GM12878 (cell line): ENCODE results near the gene CSH1. TPM values are rescaled to one million over a fixed set of nuclear protein-coding genes. Genes with fewer than 3 reads are reported as not detected.

Experiments used
- ATAC-seq: fragments of 200-7000 bp; cut with Tn5 transposase; 3 replicates; pipeline ENCODE4 v1.9.1; 2020; ENCODE audit warnings: mild to moderate bottlenecking, moderate library complexity
- BruUV-seq: library from RNA; stranded (reverse); fragments of 400-500 nt; replicated peaks from 2 replicates; lab custom pipeline; 2021; lab: Mats Ljungman, UMichigan
- CTCF ChIA-PET: fragments of 300-600 bp; sonication (Branson Sonifier 250); formaldehyde crosslinking; extraction: SDS; loops from one replicate; lab custom pipeline; 2021; ENCODE audit warnings: inconsistent platforms; lab: Yijun Ruan, JAX
- POLR2A ChIA-PET: fragments of 350-600 bp; formaldehyde crosslinking; extraction: SDS; loops from one replicate; lab custom pipeline; 2021; ENCODE audit warnings: inconsistent platforms; lab: Charles Lee
- RAD21 ChIA-PET: fragments of 300-600 bp; sonication (Branson Sonifier 250); formaldehyde crosslinking; loops from one replicate; lab custom pipeline; 2023; ENCODE audit warnings: antibody characterized with exemption; ENCODE audit not compliant: unreplicated experiment; lab: Charles Lee
- SMC1A ChIA-PET: fragments of 300-600 bp; sonication (Branson Sonifier 250); formaldehyde crosslinking; loops from one replicate; lab custom pipeline; 2023; ENCODE audit not compliant: unreplicated experiment, uncharacterized antibody; lab: Charles Lee
- DNase-seq: peaks from one replicate; pipeline ENCODE4 v3.0.0-alpha.2; 2011; ENCODE audit warnings: low read depth, low spot score
- FAIRE-seq: peaks from 3 replicates; lab custom pipeline; 2011; peaks lifted over from hg19 to GRCh38; lab: Jason Lieb, UNC
- H2AFZ ChIP-seq: 2 replicates; pipeline ENCODE4 v1.6.0; 2011; ENCODE audit warnings: low read depth, low read length, control low read depth; ENCODE audit not compliant: control insufficient read depth
- H3K27ac ChIP-seq: 2 replicates; pipeline ENCODE4 v1.5.1; 2011; ENCODE audit warnings: control low read depth; ENCODE audit not compliant: control insufficient read depth, insufficient read depth
- H3K27me3 ChIP-seq, 2 experiments: replicated peaks in 1 of 2; 2 replicates each; pipeline versions ENCODE4 v1.6.0 to v1.6.1; 2011; ENCODE audit warnings: low read length in 1 of 2; ENCODE audit not compliant: control insufficient read depth in 2 of 2, insufficient read depth in 2 of 2
- H3K36me3 ChIP-seq, 2 experiments: 2 replicates each; pipeline ENCODE4 v1.5.1; 2011; ENCODE audit warnings: low read length in 1 of 2; ENCODE audit not compliant: control insufficient read depth in 2 of 2, insufficient read depth in 2 of 2
- H3K4me1 ChIP-seq: 2 replicates; pipeline ENCODE4 v1.6.1; 2011; ENCODE audit warnings: mild to moderate bottlenecking, low read length, moderate library complexity, mixed read lengths; ENCODE audit not compliant: control insufficient read depth, insufficient read depth
- H3K4me2 ChIP-seq: 2 replicates; pipeline ENCODE4 v1.6.0; 2011; ENCODE audit warnings: control low read depth; ENCODE audit not compliant: control insufficient read depth, insufficient read depth
- H3K4me3 ChIP-seq: fragments of 200-600 bp; sonication (generic); 2 replicates; pipeline ENCODE4 v1.5.1; 2016
- H3K79me2 ChIP-seq: 2 replicates; pipeline ENCODE4 v1.6.0; 2011; ENCODE audit warnings: low read length; ENCODE audit not compliant: control insufficient read depth, insufficient read depth
- H3K9ac ChIP-seq: 2 replicates; pipeline ENCODE4 v1.8.0; 2011; ENCODE audit warnings: low read length, control low read depth, mixed read lengths; ENCODE audit not compliant: control insufficient read depth, insufficient read depth
- H3K9me3 ChIP-seq: replicated peaks from 3 replicates; pipeline ENCODE4 v1.5.1; 2011; ENCODE audit warnings: mild to moderate bottlenecking, low read length; ENCODE audit not compliant: control insufficient read depth, insufficient read depth
- H4K20me1 ChIP-seq: 2 replicates; pipeline ENCODE4 v1.6.0; 2011; ENCODE audit not compliant: control insufficient read depth, insufficient read depth
- BRCA1 ChIP-seq: IDR thresholded peaks from 2 replicates; pipeline ENCODE4 v1.6.1; 2011; ENCODE audit warnings: low read depth, low read length, improper control_type of control experiment
- CHD1 ChIP-seq: IDR thresholded peaks from 2 replicates; pipeline ENCODE4 v1.6.1; 2012; ENCODE audit warnings: low read depth, low read length, improper control_type of control experiment
- CHD2 ChIP-seq: IDR thresholded peaks from 2 replicates; pipeline ENCODE4 v1.6.1; 2011; ENCODE audit warnings: low read depth, low read length, improper control_type of control experiment, borderline replicate concordance
- CHD4 ChIP-seq: fragments of 200-600 bp; sonication (generic); IDR thresholded peaks from 2 replicates; pipeline ENCODE4 v1.6.1; 2016; ENCODE audit warnings: mild to moderate bottlenecking
- EGR1 ChIP-seq, 2 experiments: IDR thresholded peaks; 1 replicate in 1 of 2; 2 replicates in 1 of 2; pipeline ENCODE4 v1.6.1; 2011 to 2012; ENCODE audit warnings: low read depth in 2 of 2, low read length in 2 of 2, borderline replicate concordance in 1 of 2, mild to moderate bottlenecking in 1 of 2, moderate library complexity in 1 of 2
- POU2F2 ChIP-seq: IDR thresholded peaks from 3 replicates; pipeline ENCODE4 v1.6.1; 2011; ENCODE audit warnings: low read depth, mild to moderate bottlenecking, low read length, borderline replicate concordance
- SPI1 ChIP-seq: IDR thresholded peaks from 2 replicates; pipeline ENCODE4 v1.6.1; 2011; ENCODE audit warnings: low read depth, mild to moderate bottlenecking, low read length, moderate library complexity, borderline replicate concordance; ENCODE audit not compliant: insufficient read depth
- WGBS: methylation state at CpG from one replicate; pipeline ENCODE4 v1.1.6; 2016; ENCODE audit warnings: low lambda C conversion rate; ENCODE audit not compliant: insufficient replicate concordance, insufficient coverage; ENCODE audit errors: missing lambda C conversion rate; 5-methylcytosine and 5-hydroxymethylcytosine counted together
- in situ Hi-C: fragments of 300-500 bp; cut with MboI; formaldehyde crosslinking; loops from 9 replicates; pipeline ENCODE4 v1.14.3; 2018; ENCODE audit warnings: mixed read lengths
- intact Hi-C: fragments of 100-400 bp; cut with micrococcal nuclease; formaldehyde crosslinking; loops from one replicate; pipeline ENCODE4 v1.14.2; 2022; ENCODE audit not compliant: unreplicated experiment
- polyA plus RNA-seq, 11 experiments: library from polyadenylated mRNA; depleted of rRNA in 4 of 11; unstranded in 6 of 11; stranded (reverse) in 5 of 11; fragments of >200 nt; fragmentation: Nextera tagmentation in 4 of 11; fragmentation: Illumina TruSeq in 1 of 11; extraction: Ambion mirVana in 4 of 11; extraction: Trizol in 1 of 11; gene quantifications; 1 replicate in 1 of 11; 2 replicates in 10 of 11; pipeline versions ENCODE4 v1.2.1 to v1.2.3, GENCODE V29; 2011 to 2016; ENCODE audit warnings: inconsistent platforms in 2 of 11, missing spikeins in 2 of 11, low read depth in 1 of 11
- total RNA-seq, 4 experiments: library from RNA; depleted of rRNA in 3 of 4; stranded (reverse); fragments of >200 nt in 3 of 4; fragmentation: Illumina TruSeq in 1 of 4; extraction: Trizol in 1 of 4; gene quantifications; 2 replicates each; pipeline versions ENCODE4 v1.2.1 to v1.2.3, GENCODE V29; 2013 to 2021
- TF ChIP-seq, protein P1 (sequence below): IDR thresholded peaks from 2 replicates; pipeline ENCODE4 v1.6.1; 2011; ENCODE audit warnings: low read depth, mild to moderate bottlenecking, low read length, moderate library complexity, borderline replicate concordance; ENCODE audit errors: extremely low read depth
- TF ChIP-seq, protein P2 (sequence below): fragments of 450-650 bp; conservative IDR thresholded peaks from 2 replicates; pipeline ENCODE4 v1.6.1; 2017; ENCODE audit warnings: mild to moderate bottlenecking, moderate library complexity

The CSH1 gene
- total and polyA plus RNA-seq, 10 of the 15 experiments (the other 5 are each of a cell fraction or from before 2014, with no cell fraction given), result not detected

DNA sequence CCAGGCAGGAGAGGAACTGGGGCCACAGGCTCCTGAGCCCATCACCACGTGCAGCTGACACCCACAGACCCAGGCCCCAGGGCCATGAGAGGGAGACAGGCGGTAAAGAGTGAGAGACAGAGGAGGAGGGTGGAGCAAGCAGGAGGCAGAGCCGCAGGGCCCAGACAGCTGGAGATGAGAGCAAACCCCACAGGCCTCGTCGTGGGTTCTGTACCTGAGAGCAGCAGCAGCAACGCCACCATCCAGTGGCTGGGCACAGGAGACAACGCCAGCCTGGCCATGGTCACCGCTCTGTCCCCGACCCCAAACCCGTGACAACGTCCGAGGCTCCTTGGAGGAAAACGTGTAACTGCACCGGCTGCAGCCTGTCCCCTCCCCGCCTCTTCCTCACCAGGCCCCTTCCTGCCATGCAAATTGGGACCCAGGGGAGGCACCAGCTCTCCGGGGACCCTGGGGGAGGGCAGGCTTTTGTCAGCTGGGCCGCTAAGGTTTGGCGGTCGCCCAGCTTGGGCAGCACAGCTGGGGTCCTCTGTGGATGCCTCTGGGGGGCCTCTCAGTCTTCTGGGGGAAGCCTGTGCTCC, 35.7 kb upstream of the CSH1 start, which contains the start of gene CD79B (continued):
- TF ChIP-seq CHD2 (peak; percentile 81), CHD4 (no peak), POU2F2 (peak; percentile 100)
- TF ChIP-seq, protein P1, sequence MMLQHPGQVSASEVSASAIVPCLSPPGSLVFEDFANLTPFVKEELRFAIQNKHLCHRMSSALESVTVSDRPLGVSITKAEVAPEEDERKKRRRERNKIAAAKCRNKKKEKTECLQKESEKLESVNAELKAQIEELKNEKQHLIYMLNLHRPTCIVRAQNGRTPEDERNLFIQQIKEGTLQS, result no peak

DNA sequence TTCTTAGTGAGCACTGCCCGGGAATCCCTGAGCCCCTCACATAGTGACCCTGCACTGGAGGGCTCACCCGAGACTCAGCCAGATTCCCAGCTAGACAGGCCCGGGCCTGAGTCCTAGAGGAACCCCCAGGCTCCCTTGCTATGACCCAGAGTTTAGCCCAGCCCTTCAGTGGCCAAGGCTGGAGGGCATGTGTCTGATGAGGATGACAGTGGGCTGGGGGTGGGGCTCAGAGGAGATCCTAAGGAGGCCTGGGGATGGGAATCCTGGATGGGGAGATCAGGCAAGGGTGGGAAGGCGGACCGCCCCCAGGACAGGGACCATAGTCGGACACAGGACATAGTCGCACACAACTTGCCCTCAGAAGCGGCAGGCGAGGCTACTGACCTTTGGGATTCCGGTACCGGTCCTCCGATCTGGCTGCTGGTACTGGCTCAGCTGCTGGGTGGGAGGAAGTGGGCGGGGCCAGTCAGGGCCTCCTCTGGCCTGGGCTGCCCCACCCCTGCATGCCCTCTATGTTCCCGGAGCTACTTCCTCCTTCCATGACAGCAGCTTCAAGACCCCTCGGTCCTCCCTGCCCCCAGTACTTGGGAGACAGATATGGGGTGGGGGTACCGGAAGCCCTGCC, 34.7 kb upstream of the CSH1 start:
- Histone ChIP-seq H4K20me1 (no peaks in the 10 kb centered on the region), H3K79me2 (peaks cover 32% of the 10 kb centered on the region), H3K4me3 (peak overlapping the region; percentile 98), H3K9ac (peak overlapping the region; percentile 86), H3K4me2 (peak overlapping the region; percentile 98), H3K36me3 (peaks cover 7 to 11% of the 10 kb centered on the region in 2 experiments; a peak in 2 of 4 replicates), H3K27ac (peak overlapping the region; percentile 89), H3K27me3 (no peaks in the 10 kb centered on the region), H3K9me3 (no peaks in the 10 kb centered on the region), H3K4me1 (peaks cover 47% of the 10 kb centered on the region), H2AFZ (no peak overlapping the region; the same call in 1 of the 2 replicates)
- ChIA-PET SMC1A (interaction anchor here (0.6 to 9.0 kb wide), 7 partner anchors 11 to 203 kb away, joined by 3 to 111 read pairs (median 6); partner anchors contain the start of genes GH1 and ICAM2), CTCF (interaction anchor here (0.5 to 8.7 kb wide), 13 partner anchors 9 to 215 kb away, joined by 3 to 153 read pairs (median 4); partner anchors contain the start of genes GH1 and ICAM2), RAD21 (interaction anchor here (0.6 to 9.0 kb wide), 13 partner anchors 11 to 332 kb away, joined by 3 to 130 read pairs (median 4); partner anchors contain the start of genes GH1, ICAM2 and TEX2), POLR2A (interaction anchor here (0.6 to 5.9 kb wide), 10 partner anchors 9 to 239 kb away, joined by 3 to 68 read pairs (median 6); partner anchors contain the start of genes ERN1 and ICAM2)
- DNase-seq (no peak), ATAC-seq (peak; percentile 80), FAIRE-seq (peak; percentile 76)
- 4% methylated on average over 16 of the region's 16 CpGs for WGBS
- BruUV-seq, result no TSS peak
- TF ChIP-seq, protein P2, sequence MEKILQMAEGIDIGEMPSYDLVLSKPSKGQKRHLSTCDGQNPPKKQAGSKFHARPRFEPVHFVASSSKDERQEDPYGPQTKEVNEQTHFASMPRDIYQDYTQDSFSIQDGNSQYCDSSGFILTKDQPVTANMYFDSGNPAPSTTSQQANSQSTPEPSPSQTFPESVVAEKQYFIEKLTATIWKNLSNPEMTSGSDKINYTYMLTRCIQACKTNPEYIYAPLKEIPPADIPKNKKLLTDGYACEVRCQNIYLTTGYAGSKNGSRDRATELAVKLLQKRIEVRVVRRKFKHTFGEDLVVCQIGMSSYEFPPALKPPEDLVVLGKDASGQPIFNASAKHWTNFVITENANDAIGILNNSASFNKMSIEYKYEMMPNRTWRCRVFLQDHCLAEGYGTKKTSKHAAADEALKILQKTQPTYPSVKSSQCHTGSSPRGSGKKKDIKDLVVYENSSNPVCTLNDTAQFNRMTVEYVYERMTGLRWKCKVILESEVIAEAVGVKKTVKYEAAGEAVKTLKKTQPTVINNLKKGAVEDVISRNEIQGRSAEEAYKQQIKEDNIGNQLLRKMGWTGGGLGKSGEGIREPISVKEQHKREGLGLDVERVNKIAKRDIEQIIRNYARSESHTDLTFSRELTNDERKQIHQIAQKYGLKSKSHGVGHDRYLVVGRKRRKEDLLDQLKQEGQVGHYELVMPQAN, result peak; percentile 63; the same call in 1 of the 2 replicates
- TF ChIP-seq SPI1 (peak; percentile 78), CHD1 (no peak), BRCA1 (no peak), EGR1 (IDR thresholded peaks at IDR 0.05; ENCODE audit: borderline replicate concordance in 1 of 2, low read depth in 2 of 2, low read length in 2 of 2) (peak in 1 of 2 experiments; percentile 39; a peak in 1 of 3 replicates)
- intact Hi-C loops (no loop called here), in situ Hi-C loops (no loop called here)
